Mesendoderm (in vitro differentiated cells): ENCODE measurements around the gene CORO1A.
"Not testable (repeated sequence)": the region's sequence is repeated elsewhere in the genome, so short reads cannot be mapped to it uniquely, and the experiment has no call there.

Experiments
- DNase-seq: peaks from one replicate; pipeline ENCODE4 v3.0.0; 2013
- H2AK5ac ChIP-seq: 2 replicates; pipeline ENCODE4 v1.6.1; 2013; ENCODE audit warnings: low read length, inconsistent platforms
- H2BK120ac ChIP-seq: 2 replicates; pipeline ENCODE4 v1.6.1; 2013; ENCODE audit warnings: low read depth, mild to moderate bottlenecking, low read length, moderate library complexity, mixed read lengths
- H2BK15ac ChIP-seq: replicated peaks from 2 replicates; pipeline ENCODE4 v1.6.1; 2013; ENCODE audit warnings: low read depth, mild to moderate bottlenecking, moderate library complexity
- H2BK5ac ChIP-seq: 2 replicates; pipeline ENCODE4 v1.6.1; 2013; ENCODE audit warnings: low read length, inconsistent platforms
- H3K18ac ChIP-seq: 2 replicates; pipeline ENCODE4 v1.6.1; 2013; ENCODE audit warnings: mild to moderate bottlenecking, low read length, mixed read lengths
- H3K23ac ChIP-seq: one replicate; pipeline ENCODE4 v1.6.1; 2013; ENCODE audit warnings: low read length
- H3K27ac ChIP-seq: 2 replicates; pipeline ENCODE4 v1.5.1; 2013; ENCODE audit warnings: low read depth, mild to moderate bottlenecking, inconsistent platforms, low read length, moderate library complexity
- H3K27me3 ChIP-seq: 2 replicates; pipeline ENCODE4 v1.6.1; 2013; ENCODE audit warnings: low read length, control low read depth, mild to moderate bottlenecking, inconsistent platforms; ENCODE audit not compliant: insufficient read depth, poor library complexity
- H3K36me3 ChIP-seq: 2 replicates; pipeline ENCODE4 v1.6.1; 2013; ENCODE audit warnings: low read length, inconsistent platforms; ENCODE audit not compliant: control insufficient read depth, insufficient read depth
- H3K4ac ChIP-seq: one replicate; pipeline ENCODE4 v1.6.1; 2013; ENCODE audit warnings: low read depth, mild to moderate bottlenecking, low read length, moderate library complexity
- H3K4me1 ChIP-seq: 2 replicates; pipeline ENCODE4 v1.6.1; 2013; ENCODE audit warnings: low read depth, low read length, inconsistent platforms; ENCODE audit not compliant: control insufficient read depth
- H3K4me2 ChIP-seq: 2 replicates; pipeline ENCODE4 v1.6.1; 2013; ENCODE audit warnings: low read length
- H3K4me3 ChIP-seq: 2 replicates; pipeline ENCODE4 v1.5.1; 2013; ENCODE audit warnings: mild to moderate bottlenecking, low read length
- H3K56ac ChIP-seq: one replicate; pipeline ENCODE4 v1.6.1; 2013; ENCODE audit warnings: low read length
- H3K79me1 ChIP-seq: 2 replicates; pipeline ENCODE4 v1.6.1; 2013; ENCODE audit warnings: low read length, inconsistent platforms
- H3K79me2 ChIP-seq: 2 replicates; pipeline ENCODE4 v1.6.1; 2013; ENCODE audit warnings: mild to moderate bottlenecking, low read length; ENCODE audit not compliant: control insufficient read depth, insufficient read depth
- H3K9ac ChIP-seq: 2 replicates; pipeline ENCODE4 v1.6.1; 2013; ENCODE audit warnings: low read length, inconsistent platforms
- H4K5ac ChIP-seq: one replicate; pipeline ENCODE4 v1.6.1; 2013; ENCODE audit warnings: low read length
- H4K8ac ChIP-seq: one replicate; pipeline ENCODE4 v1.6.1; 2013; ENCODE audit warnings: low read depth, mild to moderate bottlenecking, control low read depth, low read length, moderate library complexity
- WGBS: extraction: QIAGEN DNeasy Blood & Tissue Kit; methylation state at CpG from one replicate; pipeline ENCODE4 v1.1.7; 2013; ENCODE audit warnings: low lambda C conversion rate, missing lambda C conversion rate; ENCODE audit not compliant: insufficient coverage; ENCODE audit errors: extremely low coverage; 5-methylcytosine and 5-hydroxymethylcytosine counted together

CORO1A gene

DNA sequence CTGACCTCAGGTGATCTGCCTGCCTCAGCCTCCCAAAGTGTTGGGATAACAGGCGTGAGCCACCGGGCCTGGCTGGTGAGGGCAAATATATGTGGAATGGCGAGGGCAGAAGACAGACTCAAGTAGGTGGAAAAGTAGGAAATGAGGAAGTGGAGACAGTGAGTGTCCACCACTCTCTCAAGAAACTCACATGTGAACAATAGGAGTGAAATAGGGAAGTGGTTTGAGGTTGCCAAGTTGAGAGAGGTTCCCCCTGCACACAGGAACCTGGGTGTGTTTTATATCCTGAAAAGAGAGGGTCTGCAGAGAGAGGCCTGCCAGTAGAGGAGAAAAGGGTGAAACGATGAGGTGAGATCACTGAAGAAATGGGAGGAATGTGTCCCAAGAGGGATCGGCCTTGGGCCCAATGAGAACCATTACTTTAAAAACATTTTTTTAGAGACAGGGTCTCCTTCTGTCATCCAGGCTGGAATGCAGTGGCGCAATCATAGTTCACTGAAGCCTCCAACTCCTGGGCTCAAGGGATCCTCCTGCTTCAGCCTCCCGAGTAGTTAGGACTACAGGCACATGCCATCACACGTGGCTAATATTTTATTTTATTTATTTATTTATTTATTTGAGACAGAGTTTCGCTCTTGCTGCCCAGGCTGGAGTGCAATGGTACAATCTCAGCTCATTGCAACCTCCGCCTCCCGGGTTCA lies 17.1 kb upstream of the CORO1A start:
- Histone ChIP-seq H3K4ac (no peak overlapping the region), H2BK15ac (no peak overlapping the region), H3K4me3 (no peak overlapping the region), H2BK5ac (no peak overlapping the region), H3K4me1 (no peaks in the 10 kb centered on the region), H4K8ac (no peak overlapping the region), H2AK5ac (no peak overlapping the region), H3K27me3 (no peaks in the 10 kb centered on the region), H2BK120ac (no peak overlapping the region), H3K9ac (no peak overlapping the region), H3K27ac (no peak overlapping the region), H3K23ac (no peak overlapping the region), H3K36me3 (no peaks in the 10 kb centered on the region), H3K18ac (no peak overlapping the region), H3K4me2 (no peak overlapping the region), H3K79me1 (no peaks in the 10 kb centered on the region), H4K5ac (no peak overlapping the region), H3K79me2 (no peaks in the 10 kb centered on the region), H3K56ac (no peak overlapping the region)
- no peak for DNase-seq
- no CpG with 5 or more reads among the region's 11 CpGs for WGBS

DNA sequence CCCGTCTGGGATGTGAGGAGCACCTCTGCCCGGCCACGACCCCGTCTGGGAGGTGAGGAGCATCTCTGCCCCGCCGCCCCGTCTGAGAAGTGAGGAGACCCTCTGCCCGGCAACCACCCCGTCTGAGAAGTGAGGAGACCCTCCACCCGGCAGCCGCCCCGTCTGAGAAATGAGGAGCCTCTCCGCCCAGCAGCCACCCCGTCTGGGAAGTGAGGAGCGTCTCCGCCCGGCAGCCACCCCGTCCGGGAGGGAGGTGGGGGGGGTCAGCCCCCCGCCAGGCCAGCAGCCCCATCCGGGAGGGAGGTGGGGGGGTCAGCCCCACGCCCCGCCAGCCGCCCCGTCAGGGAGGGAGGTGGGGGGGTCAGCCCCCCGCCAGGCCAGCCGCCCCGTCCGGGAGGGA lies 14.7 kb upstream of the CORO1A start:
- not testable (repeated sequence) for H3K79me1 ChIP-seq, H3K9ac ChIP-seq, H3K23ac ChIP-seq, H3K27ac ChIP-seq, H3K56ac ChIP-seq, H4K8ac ChIP-seq, H3K4me3 ChIP-seq, H2BK15ac ChIP-seq, H3K4me1 ChIP-seq, DNase-seq, H3K4ac ChIP-seq, H2BK120ac ChIP-seq, H3K27me3 ChIP-seq, H3K79me2 ChIP-seq, H2BK5ac ChIP-seq, H2AK5ac ChIP-seq, H3K18ac ChIP-seq, H4K5ac ChIP-seq, H3K36me3 ChIP-seq, H3K4me2 ChIP-seq
- no CpG with 5 or more reads among the region's 29 CpGs for WGBS

DNA sequence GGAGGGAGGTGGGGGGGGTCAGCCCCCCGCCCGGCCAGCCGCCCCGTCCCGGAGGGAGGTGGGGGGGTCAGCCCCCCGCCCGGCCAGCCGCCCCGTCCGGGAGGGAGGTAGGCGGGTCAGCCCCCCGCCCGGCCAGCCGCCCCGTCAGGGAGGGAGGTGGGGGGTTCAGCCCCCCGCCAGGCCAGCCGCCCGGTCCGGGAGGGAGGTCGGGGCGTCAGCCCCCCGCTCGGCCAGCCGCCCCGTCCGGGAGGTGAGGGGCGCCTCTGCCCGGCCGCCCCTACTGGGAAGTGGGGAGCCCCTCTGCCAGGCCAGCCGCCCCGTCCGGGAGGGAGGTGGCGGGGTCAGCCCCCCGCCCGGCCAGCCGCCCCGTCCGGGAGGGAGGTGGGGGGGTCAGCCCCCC lies 14.0 kb upstream of the CORO1A start:
- H3K23ac ChIP-seq, H3K4me3 ChIP-seq, H4K8ac ChIP-seq, H3K4me1 ChIP-seq, H4K5ac ChIP-seq, H3K4me2 ChIP-seq, H2BK120ac ChIP-seq, H3K4ac ChIP-seq, H2BK5ac ChIP-seq, H3K27me3 ChIP-seq, H3K79me2 ChIP-seq, H3K79me1 ChIP-seq, H3K56ac ChIP-seq, H3K18ac ChIP-seq, H3K36me3 ChIP-seq, H2BK15ac ChIP-seq, H2AK5ac ChIP-seq, DNase-seq, H3K27ac ChIP-seq, H3K9ac ChIP-seq: not testable (repeated sequence)
- WGBS: no CpG with 5 or more reads among the region's 38 CpGs

DNA sequence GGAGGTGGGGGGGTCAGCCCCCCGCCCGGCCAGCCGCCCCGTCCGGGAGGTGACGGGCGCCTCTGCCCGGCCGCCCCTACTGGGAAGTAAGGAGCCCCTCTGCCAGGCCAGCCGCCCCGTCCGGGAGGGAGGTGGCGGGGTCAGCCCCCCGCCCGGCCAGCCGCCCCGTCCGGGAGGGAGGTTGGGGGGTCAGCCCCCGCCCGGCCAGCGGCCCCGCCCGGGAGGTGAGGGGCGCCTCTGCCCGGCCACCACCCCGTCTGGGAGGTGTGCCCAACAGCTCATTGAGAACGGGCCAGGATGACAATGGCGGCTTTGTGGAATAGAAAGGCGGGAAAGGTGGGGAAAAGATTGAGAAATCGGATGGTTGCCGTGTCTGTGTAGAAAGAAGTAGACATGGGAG lies 13.3 kb upstream of the CORO1A start:
- H4K8ac ChIP-seq, H3K4ac ChIP-seq, H3K79me2 ChIP-seq, H2BK5ac ChIP-seq, H3K4me2 ChIP-seq, H3K27me3 ChIP-seq, H3K27ac ChIP-seq, H2BK120ac ChIP-seq, H3K79me1 ChIP-seq, H3K9ac ChIP-seq, H3K4me1 ChIP-seq, H2AK5ac ChIP-seq, H3K18ac ChIP-seq, H3K36me3 ChIP-seq, H3K4me3 ChIP-seq, H3K23ac ChIP-seq, DNase-seq, H3K56ac ChIP-seq, H4K5ac ChIP-seq, H2BK15ac ChIP-seq: not testable (repeated sequence)
- no CpG with 5 or more reads among the region's 31 CpGs for WGBS

DNA sequence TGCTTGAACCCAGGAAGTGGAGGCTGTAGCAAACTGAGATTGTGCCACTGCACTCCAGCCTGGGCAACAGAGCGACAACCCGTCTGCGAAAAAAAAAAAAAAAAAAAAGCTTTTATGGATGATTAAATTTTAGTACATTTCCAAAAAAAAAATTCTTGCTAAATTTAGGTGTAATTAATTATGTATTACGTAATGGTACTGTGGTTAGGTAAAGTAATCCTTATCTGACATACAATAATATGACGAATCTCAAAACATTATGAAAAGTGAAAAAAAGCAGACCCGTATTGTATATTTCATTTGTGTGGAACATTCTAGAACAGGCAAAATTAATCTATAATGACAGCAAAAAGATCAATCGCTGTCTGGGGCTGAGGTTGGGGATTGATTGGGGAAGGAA lies 10.3 kb upstream of the CORO1A start:
- Histone ChIP-seq H3K4me2 (no peak overlapping the region), H3K18ac (no peak overlapping the region), H2AK5ac (no peak overlapping the region), H4K8ac (no peak overlapping the region), H3K56ac (no peak overlapping the region), H4K5ac (no peak overlapping the region), H2BK15ac (no peak overlapping the region), H3K79me1 (no peaks in the 10 kb centered on the region), H2BK5ac (no peak overlapping the region), H3K27ac (no peak overlapping the region), H3K27me3 (no peaks in the 10 kb centered on the region), H3K4me1 (no peaks in the 10 kb centered on the region), H3K23ac (no peak overlapping the region), H3K4me3 (no peak overlapping the region), H3K36me3 (no peaks in the 10 kb centered on the region), H3K79me2 (no peaks in the 10 kb centered on the region), H2BK120ac (no peak overlapping the region), H3K9ac (no peak overlapping the region), H3K4ac (no peak overlapping the region)
- 100% methylated on average over 1 of the region's 7 CpGs for WGBS
- DNase-seq: no peak

DNA sequence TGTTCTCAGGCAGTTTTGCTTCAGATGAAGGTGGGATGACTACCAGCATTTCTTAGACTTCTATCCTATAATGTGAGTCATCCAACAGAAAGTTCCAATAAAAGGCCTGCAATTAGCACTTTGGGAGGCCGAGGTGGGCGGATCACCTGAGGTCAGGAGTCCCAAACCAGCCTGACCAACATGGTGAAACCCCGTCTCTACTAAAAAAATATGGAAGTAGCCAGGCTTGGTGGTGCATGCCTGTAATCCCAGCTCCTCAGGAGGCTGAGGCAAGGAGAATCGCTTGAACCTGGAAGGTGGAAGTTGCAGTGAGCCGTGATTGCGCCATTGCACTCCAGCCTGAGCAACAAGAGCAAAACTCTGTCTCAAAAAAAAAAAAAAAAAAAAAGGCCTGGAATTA lies 6.5 kb upstream of the CORO1A start:
- WGBS: no CpG with 5 or more reads among the region's 6 CpGs
- not testable (repeated sequence) for H3K23ac ChIP-seq, H3K18ac ChIP-seq, H2BK120ac ChIP-seq, DNase-seq, H3K4me1 ChIP-seq, H3K79me1 ChIP-seq, H3K27me3 ChIP-seq, H3K79me2 ChIP-seq, H3K27ac ChIP-seq, H3K56ac ChIP-seq, H2AK5ac ChIP-seq, H2BK5ac ChIP-seq, H3K4ac ChIP-seq, H3K4me2 ChIP-seq, H3K4me3 ChIP-seq, H3K9ac ChIP-seq, H2BK15ac ChIP-seq, H3K36me3 ChIP-seq, H4K5ac ChIP-seq, H4K8ac ChIP-seq
